Neural cell (in vitro differentiated cells): ENCODE results near the gene ZHX3. TPM values are rescaled to one million over a fixed set of nuclear protein-coding genes. Genes with fewer than 3 reads are reported as not detected.

ENCODE experiments used
- H2AFZ ChIP-seq: fragments of 200-600, 300-800 bp; sonication (generic), shearing (Covaris generic); 2 replicates; pipeline ENCODE4 v1.6.0; 2014; ENCODE audit warnings: low read depth, mild to moderate bottlenecking, antibody characterized with exemption, low read length, moderate library complexity
- H3F3A ChIP-seq: fragments of 200-600 bp; shearing (Covaris generic); 2 replicates; pipeline ENCODE4 v1.6.1; 2016; ENCODE audit warnings: mild to moderate bottlenecking, moderate library complexity, mixed read lengths, antibody characterized with exemption, low read length; ENCODE audit not compliant: insufficient read depth, poor library complexity, severe bottlenecking
- H3K27ac ChIP-seq: fragments of 200-600, 300-800 bp; sonication (generic), shearing (Covaris generic); 2 replicates; pipeline ENCODE4 v1.5.1; 2014; ENCODE audit warnings: mild to moderate bottlenecking, low read length, moderate library complexity
- H3K27me3 ChIP-seq: fragments of 300-800, 200-600 bp; sonication (generic), shearing (Covaris generic); 2 replicates; pipeline ENCODE4 v1.6.0; 2014; ENCODE audit warnings: mild to moderate bottlenecking, low read depth, low read length, moderate library complexity; ENCODE audit not compliant: insufficient read depth
- H3K36me3 ChIP-seq: fragments of 300-800, 200-600 bp; sonication (generic), shearing (Covaris generic); 2 replicates; pipeline ENCODE4 v1.5.1; 2014; ENCODE audit warnings: mild to moderate bottlenecking, antibody characterized with exemption, low read length, moderate library complexity; ENCODE audit not compliant: insufficient read depth
- H3K4me2 ChIP-seq: fragments of 300-800, 200-600 bp; sonication (generic), shearing (Covaris generic); 2 replicates; pipeline ENCODE4 v1.6.0; 2014; ENCODE audit warnings: mild to moderate bottlenecking, low read length
- H3K4me3 ChIP-seq: fragments of 300-800, 200-600 bp; sonication (generic), shearing (Covaris generic); 2 replicates; pipeline ENCODE4 v1.5.1; 2014; ENCODE audit warnings: mild to moderate bottlenecking, low read length, moderate library complexity
- H3K79me2 ChIP-seq: fragments of 200-600 bp; shearing (Covaris generic); replicated peaks from 2 replicates; pipeline ENCODE4 v1.6.0; 2014; ENCODE audit warnings: mild to moderate bottlenecking, low read length, moderate library complexity; ENCODE audit not compliant: insufficient read depth
- H3K9ac ChIP-seq: fragments of 300-800, 200-600 bp; sonication (generic), shearing (Covaris generic); 2 replicates; pipeline ENCODE4 v1.6.1; 2016; ENCODE audit warnings: mild to moderate bottlenecking, low read length, mixed read lengths
- H3K9me2 ChIP-seq: fragments of 200-600 bp; shearing (Covaris generic); 2 replicates; pipeline ENCODE4 v1.6.1; 2016; ENCODE audit warnings: mild to moderate bottlenecking, low read length, mixed read lengths; ENCODE audit not compliant: insufficient read depth
- H3K9me3 ChIP-seq: fragments of 200-600, 300-800 bp; sonication (generic), shearing (Covaris generic); 2 replicates; pipeline ENCODE4 v1.6.1; 2016; ENCODE audit warnings: mild to moderate bottlenecking, mixed run types, low read length, moderate library complexity, mixed read lengths
- H4K20me1 ChIP-seq: fragments of 200-600 bp; shearing (Covaris generic); 2 replicates; pipeline ENCODE4 v1.6.1; 2016; ENCODE audit warnings: mild to moderate bottlenecking, mixed run types; ENCODE audit not compliant: insufficient read depth
- EP300 ChIP-seq: fragments of 450-650 bp; conservative IDR thresholded peaks from 2 replicates; pipeline ENCODE4 v1.6.1; 2014; ENCODE audit warnings: antibody characterized with exemption, mild to moderate bottlenecking, moderate library complexity; ENCODE audit not compliant: poor library complexity, severe bottlenecking
- EZH2 ChIP-seq: fragments of 200-600, 300-800 bp; shearing (Covaris generic), sonication (generic); IDR thresholded peaks from 2 replicates; pipeline ENCODE4 v1.6.1; 2014; ENCODE audit warnings: antibody characterized with exemption, low read length, borderline replicate concordance, mild to moderate bottlenecking; ENCODE audit not compliant: insufficient read depth, poor library complexity, severe bottlenecking
- MXI1 ChIP-seq: fragments of 450-650 bp; conservative IDR thresholded peaks from 2 replicates; pipeline ENCODE4 v1.6.1; 2014; ENCODE audit warnings: antibody characterized with exemption, mild to moderate bottlenecking; ENCODE audit not compliant: poor library complexity, severe bottlenecking
- RAD21 ChIP-seq: fragments of 450-650 bp; conservative IDR thresholded peaks from 2 replicates; pipeline ENCODE4 v1.6.1; 2014; ENCODE audit warnings: antibody characterized with exemption, mild to moderate bottlenecking, moderate library complexity
- TAF1 ChIP-seq: IDR thresholded peaks from 2 replicates; pipeline ENCODE4 v1.6.1; 2012; ENCODE audit warnings: low read depth
- polyA plus RNA-seq: library from polyadenylated mRNA; depleted of rRNA; stranded (reverse); fragments of >200 nt; gene quantifications from 2 replicates; pipeline ENCODE4 v1.2.3, GENCODE V29; 2014
- TF ChIP-seq, protein P1 (sequence below): IDR thresholded peaks from 2 replicates; pipeline ENCODE4 v1.6.1; 2012; ENCODE audit warnings: borderline replicate concordance
- TF ChIP-seq, protein P2 (sequence below): fragments of 450-650 bp; IDR thresholded peaks from 2 replicates; pipeline ENCODE4 v1.5.1; 2014; ENCODE audit warnings: antibody characterized with exemption, mild to moderate bottlenecking, moderate library complexity; ENCODE audit not compliant: poor library complexity, severe bottlenecking

Gene ZHX3
- polyA plus RNA-seq, 1 donor from 2014 or later = 10.3 TPM

DNA sequence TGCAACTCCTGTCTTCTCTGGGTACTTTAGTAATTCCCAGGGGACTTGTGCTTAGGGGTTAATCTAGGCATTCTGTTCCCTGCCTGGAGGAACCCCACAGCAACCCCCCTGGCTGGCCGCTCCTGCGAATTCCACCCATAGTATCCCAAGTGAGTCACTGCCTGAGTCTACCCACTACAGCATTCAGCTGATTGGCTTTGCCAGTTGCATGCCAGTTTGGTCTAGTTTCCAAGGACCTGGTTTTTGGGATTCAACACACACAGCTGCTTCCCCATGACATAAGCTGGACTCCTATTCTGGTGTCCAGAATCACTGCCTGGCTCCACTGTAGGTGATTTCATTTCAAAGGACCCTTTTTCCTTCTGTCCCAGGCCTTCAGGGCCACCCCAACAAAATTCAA, 139.9 kb downstream of the ZHX3 start:
- H3K9me2 ChIP-seq = no peaks in the 10 kb centered on the region
- no peak overlapping the region for H3K9ac ChIP-seq
- no peak overlapping the region for H3K4me2 ChIP-seq
- no peaks in the 10 kb centered on the region for H3F3A ChIP-seq
- TF ChIP-seq EZH2 = no peak
- TF ChIP-seq, protein P1, sequence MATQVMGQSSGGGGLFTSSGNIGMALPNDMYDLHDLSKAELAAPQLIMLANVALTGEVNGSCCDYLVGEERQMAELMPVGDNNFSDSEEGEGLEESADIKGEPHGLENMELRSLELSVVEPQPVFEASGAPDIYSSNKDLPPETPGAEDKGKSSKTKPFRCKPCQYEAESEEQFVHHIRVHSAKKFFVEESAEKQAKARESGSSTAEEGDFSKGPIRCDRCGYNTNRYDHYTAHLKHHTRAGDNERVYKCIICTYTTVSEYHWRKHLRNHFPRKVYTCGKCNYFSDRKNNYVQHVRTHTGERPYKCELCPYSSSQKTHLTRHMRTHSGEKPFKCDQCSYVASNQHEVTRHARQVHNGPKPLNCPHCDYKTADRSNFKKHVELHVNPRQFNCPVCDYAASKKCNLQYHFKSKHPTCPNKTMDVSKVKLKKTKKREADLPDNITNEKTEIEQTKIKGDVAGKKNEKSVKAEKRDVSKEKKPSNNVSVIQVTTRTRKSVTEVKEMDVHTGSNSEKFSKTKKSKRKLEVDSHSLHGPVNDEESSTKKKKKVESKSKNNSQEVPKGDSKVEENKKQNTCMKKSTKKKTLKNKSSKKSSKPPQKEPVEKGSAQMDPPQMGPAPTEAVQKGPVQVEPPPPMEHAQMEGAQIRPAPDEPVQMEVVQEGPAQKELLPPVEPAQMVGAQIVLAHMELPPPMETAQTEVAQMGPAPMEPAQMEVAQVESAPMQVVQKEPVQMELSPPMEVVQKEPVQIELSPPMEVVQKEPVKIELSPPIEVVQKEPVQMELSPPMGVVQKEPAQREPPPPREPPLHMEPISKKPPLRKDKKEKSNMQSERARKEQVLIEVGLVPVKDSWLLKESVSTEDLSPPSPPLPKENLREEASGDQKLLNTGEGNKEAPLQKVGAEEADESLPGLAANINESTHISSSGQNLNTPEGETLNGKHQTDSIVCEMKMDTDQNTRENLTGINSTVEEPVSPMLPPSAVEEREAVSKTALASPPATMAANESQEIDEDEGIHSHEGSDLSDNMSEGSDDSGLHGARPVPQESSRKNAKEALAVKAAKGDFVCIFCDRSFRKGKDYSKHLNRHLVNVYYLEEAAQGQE = no peak
- TF ChIP-seq RAD21 = no peak
- TF ChIP-seq, protein P2, sequence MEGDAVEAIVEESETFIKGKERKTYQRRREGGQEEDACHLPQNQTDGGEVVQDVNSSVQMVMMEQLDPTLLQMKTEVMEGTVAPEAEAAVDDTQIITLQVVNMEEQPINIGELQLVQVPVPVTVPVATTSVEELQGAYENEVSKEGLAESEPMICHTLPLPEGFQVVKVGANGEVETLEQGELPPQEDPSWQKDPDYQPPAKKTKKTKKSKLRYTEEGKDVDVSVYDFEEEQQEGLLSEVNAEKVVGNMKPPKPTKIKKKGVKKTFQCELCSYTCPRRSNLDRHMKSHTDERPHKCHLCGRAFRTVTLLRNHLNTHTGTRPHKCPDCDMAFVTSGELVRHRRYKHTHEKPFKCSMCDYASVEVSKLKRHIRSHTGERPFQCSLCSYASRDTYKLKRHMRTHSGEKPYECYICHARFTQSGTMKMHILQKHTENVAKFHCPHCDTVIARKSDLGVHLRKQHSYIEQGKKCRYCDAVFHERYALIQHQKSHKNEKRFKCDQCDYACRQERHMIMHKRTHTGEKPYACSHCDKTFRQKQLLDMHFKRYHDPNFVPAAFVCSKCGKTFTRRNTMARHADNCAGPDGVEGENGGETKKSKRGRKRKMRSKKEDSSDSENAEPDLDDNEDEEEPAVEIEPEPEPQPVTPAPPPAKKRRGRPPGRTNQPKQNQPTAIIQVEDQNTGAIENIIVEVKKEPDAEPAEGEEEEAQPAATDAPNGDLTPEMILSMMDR = no peak
- no peak for TF ChIP-seq EP300
- no peak for TF ChIP-seq MXI1
- TF ChIP-seq TAF1 = no peak
- H4K20me1 ChIP-seq = no peaks in the 10 kb centered on the region
- H2AFZ ChIP-seq = no peak overlapping the region
- no peaks in the 10 kb centered on the region for H3K79me2 ChIP-seq
- no peak overlapping the region for H3K4me3 ChIP-seq
- no peaks in the 10 kb centered on the region for H3K36me3 ChIP-seq
- H3K27me3 ChIP-seq = no peaks in the 10 kb centered on the region
- H3K9me3 ChIP-seq = no peaks in the 10 kb centered on the region
- H3K27ac ChIP-seq = no peak overlapping the region

DNA sequence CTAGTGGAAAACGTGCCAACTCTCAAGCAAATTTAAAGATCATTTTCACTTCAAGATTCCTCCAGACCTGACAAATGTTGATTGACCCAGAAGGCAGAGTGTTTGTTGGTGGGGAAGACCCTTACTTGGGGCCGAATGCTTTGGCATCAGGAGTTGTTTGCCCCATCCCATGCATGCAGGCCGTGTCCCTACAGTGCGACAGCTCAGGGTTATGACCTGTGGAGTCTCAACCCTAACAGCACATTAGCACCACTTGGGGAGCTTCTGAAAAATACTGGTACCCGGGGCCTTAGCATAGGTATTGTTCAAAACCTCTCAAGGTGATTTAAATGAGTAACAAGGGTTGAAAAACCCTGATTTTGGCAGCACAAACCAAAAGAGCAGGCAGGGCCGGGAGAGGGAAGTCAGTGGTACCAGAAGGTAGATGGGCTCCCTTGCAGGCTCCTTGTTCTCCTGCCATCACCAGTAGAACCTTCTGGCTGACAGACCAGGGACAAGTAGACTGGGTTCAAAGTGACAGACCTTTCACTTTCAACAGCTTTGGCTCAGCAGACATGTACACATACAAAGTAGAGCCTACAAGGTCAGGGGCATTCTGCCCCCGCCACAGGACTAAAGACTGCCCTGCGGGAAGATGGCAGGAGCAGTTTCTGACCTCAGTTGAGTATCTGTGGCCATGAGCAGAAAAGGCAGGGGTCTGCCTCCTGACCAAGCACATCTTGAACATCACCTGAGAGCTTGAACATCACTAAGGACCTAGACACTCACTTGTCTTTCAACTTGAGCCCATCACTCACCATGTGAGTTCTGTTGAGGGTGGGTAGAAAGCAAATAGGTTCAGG, 140.6 kb downstream of the ZHX3 start:
- Histone ChIP-seq H3K36me3 (no peaks in the 10 kb centered on the region), H3K9me2 (no peaks in the 10 kb centered on the region), H4K20me1 (no peaks in the 10 kb centered on the region), H3K79me2 (no peaks in the 10 kb centered on the region), H3K27me3 (no peaks in the 10 kb centered on the region), H3F3A (no peaks in the 10 kb centered on the region), H3K9me3 (no peaks in the 10 kb centered on the region), H2AFZ (no peak overlapping the region), H3K4me2 (no peak overlapping the region), H3K4me3 (no peak overlapping the region), H3K27ac (no peak overlapping the region), H3K9ac (no peak overlapping the region)
- TF ChIP-seq, protein P2 = no peak
- TF ChIP-seq TAF1 (no peak), EZH2 (no peak), MXI1 (no peak), RAD21 (no peak)
